OCI-LY3 (cell line): ENCODE data around the gene SLC44A3.

Experiments used
- H2AFZ ChIP-seq: fragments of 200-600, 300-600 bp; shearing (Covaris generic); 2 replicates; pipeline ENCODE4 v1.6.0; 2014; ENCODE audit warnings: antibody characterized with exemption, low read depth, low read length
- H3K27ac ChIP-seq: fragments of 200-600, 300-600 bp; sonication (generic); 2 replicates; pipeline ENCODE4 v1.5.1; 2014; ENCODE audit warnings: mild to moderate bottlenecking, low read length, moderate library complexity, mixed read lengths
- H3K27me3 ChIP-seq: fragments of 200-600, 300-600 bp; sonication (generic); 2 replicates; pipeline ENCODE4 v1.6.1; 2014; ENCODE audit warnings: low read depth, low read length, mixed read lengths
- H3K36me3 ChIP-seq: fragments of 200-600, 300-600 bp; sonication (generic); replicated peaks from 2 replicates; pipeline ENCODE3; 2014; ENCODE audit warnings: low read depth, low read length, mixed read lengths
- H3K4me1 ChIP-seq: fragments of 300-600, 200-600 bp; sonication (generic); 2 replicates; pipeline ENCODE4 v1.6.1; 2014; ENCODE audit warnings: low read length, mixed read lengths
- H3K4me2 ChIP-seq: fragments of 200-600, 300-600 bp; sonication (generic); 2 replicates; pipeline ENCODE4 v1.6.1; 2014; ENCODE audit warnings: low read length, mixed read lengths
- H3K4me3 ChIP-seq: fragments of 300-600, 200-600 bp; sonication (generic); 2 replicates; pipeline ENCODE4 v1.5.1; 2014; ENCODE audit warnings: antibody characterized with exemption, mild to moderate bottlenecking, low read length, moderate library complexity
- H3K79me2 ChIP-seq: fragments of 300-600, 200-600 bp; shearing (Covaris generic); 2 replicates; pipeline ENCODE4 v1.6.1; 2014; ENCODE audit warnings: mild to moderate bottlenecking, low read length, mixed read lengths
- H3K9ac ChIP-seq: fragments of 300-600, 200-600 bp; shearing (Covaris generic); 2 replicates; pipeline ENCODE4 v1.6.0; 2014; ENCODE audit warnings: mild to moderate bottlenecking, low read length, moderate library complexity
- H3K9me3 ChIP-seq: fragments of 200-600, 300-600 bp; shearing (Covaris generic); 2 replicates; pipeline ENCODE4 v1.6.1; 2014; ENCODE audit warnings: low read length, mixed read lengths; ENCODE audit not compliant: insufficient read depth
- H4K20me1 ChIP-seq: fragments of 200-600, 300-600 bp; sonication (generic); 2 replicates; pipeline ENCODE4 v1.6.1; 2016; ENCODE audit warnings: low read length, mixed read lengths; ENCODE audit not compliant: insufficient read depth
- EZH2phosphoT487 ChIP-seq: fragments of 200-600 bp; shearing (Covaris generic); IDR thresholded peaks from 2 replicates; pipeline ENCODE4 v1.6.1; 2018; ENCODE audit warnings: antibody characterized with exemption, mixed run types, low read depth
- TF ChIP-seq, protein P1 (sequence below): fragments of 200-600, 300-600 bp; sonication (generic); IDR thresholded peaks from 2 replicates; pipeline ENCODE4 v1.5.1; 2014; ENCODE audit warnings: antibody characterized with exemption, low read length, low read depth

SLC44A3 gene

DNA sequence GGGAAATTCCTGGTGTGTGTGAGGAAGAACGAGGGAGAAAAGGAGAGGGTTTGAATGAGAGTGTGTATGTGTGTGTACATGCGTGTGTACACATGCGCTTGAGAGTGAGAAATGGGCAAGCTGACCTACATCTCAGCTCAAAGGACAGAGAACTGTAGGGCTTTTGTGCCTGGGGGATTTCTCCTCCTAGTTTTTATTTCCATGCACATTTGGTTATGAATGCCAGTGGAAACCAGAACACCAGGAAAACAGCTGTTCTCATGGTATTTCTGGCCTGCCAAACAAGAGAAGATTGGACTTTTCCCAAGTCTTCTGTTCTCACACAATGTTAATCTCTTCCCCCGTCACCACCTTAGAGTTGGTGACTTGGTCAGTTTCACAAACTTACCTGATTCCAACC is 45.2 kb downstream of the SLC44A3 start:
- Histone ChIP-seq H3K4me3 (no peak overlapping the region), H3K4me2 (no peak overlapping the region), H2AFZ (no peak overlapping the region), H3K9ac (no peak overlapping the region), H3K79me2 (no peaks in the 10 kb centered on the region), H3K4me1 (no peaks in the 10 kb centered on the region), H3K36me3 (no peaks in the 10 kb centered on the region), H4K20me1 (no peaks in the 10 kb centered on the region), H3K27ac (no peak overlapping the region), H3K27me3 (no peaks in the 10 kb centered on the region), H3K9me3 (no peaks in the 10 kb centered on the region)
- TF ChIP-seq, protein P1, sequence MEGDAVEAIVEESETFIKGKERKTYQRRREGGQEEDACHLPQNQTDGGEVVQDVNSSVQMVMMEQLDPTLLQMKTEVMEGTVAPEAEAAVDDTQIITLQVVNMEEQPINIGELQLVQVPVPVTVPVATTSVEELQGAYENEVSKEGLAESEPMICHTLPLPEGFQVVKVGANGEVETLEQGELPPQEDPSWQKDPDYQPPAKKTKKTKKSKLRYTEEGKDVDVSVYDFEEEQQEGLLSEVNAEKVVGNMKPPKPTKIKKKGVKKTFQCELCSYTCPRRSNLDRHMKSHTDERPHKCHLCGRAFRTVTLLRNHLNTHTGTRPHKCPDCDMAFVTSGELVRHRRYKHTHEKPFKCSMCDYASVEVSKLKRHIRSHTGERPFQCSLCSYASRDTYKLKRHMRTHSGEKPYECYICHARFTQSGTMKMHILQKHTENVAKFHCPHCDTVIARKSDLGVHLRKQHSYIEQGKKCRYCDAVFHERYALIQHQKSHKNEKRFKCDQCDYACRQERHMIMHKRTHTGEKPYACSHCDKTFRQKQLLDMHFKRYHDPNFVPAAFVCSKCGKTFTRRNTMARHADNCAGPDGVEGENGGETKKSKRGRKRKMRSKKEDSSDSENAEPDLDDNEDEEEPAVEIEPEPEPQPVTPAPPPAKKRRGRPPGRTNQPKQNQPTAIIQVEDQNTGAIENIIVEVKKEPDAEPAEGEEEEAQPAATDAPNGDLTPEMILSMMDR = no peak
- no peak for TF ChIP-seq EZH2phosphoT487

DNA sequence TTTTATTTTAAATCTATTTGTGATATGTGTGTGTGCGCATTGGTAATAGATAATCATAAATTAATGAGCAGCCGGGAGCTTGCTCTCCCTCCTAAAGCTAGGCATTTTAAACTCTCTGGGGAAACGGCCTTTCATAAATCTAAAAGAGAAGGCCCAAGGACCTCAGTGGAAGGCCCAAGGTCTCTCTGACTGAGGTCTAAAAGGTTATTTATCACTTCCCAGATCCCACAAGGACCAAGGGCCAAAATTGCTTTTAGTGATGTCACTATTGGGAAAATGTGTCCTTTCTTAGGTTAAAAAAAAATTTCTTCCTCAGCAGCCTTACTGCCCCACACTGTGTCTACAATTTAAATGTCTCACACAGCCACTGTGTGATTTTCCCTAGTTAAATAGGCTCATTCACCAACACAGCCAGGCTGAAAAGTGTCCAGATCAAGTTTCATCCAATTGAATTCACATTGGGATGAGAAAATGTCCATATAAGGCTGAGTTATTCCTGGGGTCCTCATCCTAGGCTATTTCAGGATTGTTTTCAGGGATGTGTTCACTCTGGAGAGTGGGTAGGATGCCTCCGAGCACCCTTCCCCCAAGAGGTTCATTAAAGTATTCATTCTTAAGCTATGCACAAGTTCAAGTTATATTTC is 46.1 kb downstream of the SLC44A3 start:
- H3K9me3 ChIP-seq = no peaks in the 10 kb centered on the region
- H3K36me3 ChIP-seq = no peaks in the 10 kb centered on the region
- H3K79me2 ChIP-seq = no peaks in the 10 kb centered on the region
- no peak overlapping the region for H2AFZ ChIP-seq
- no peaks in the 10 kb centered on the region for H3K4me1 ChIP-seq
- H3K9ac ChIP-seq = no peak overlapping the region
- H3K4me3 ChIP-seq = no peak overlapping the region
- TF ChIP-seq EZH2phosphoT487 = no peak
- TF ChIP-seq, protein P1 = no peak
- no peaks in the 10 kb centered on the region for H4K20me1 ChIP-seq
- no peaks in the 10 kb centered on the region for H3K27me3 ChIP-seq
- no peak overlapping the region for H3K27ac ChIP-seq
- no peak overlapping the region for H3K4me2 ChIP-seq

DNA sequence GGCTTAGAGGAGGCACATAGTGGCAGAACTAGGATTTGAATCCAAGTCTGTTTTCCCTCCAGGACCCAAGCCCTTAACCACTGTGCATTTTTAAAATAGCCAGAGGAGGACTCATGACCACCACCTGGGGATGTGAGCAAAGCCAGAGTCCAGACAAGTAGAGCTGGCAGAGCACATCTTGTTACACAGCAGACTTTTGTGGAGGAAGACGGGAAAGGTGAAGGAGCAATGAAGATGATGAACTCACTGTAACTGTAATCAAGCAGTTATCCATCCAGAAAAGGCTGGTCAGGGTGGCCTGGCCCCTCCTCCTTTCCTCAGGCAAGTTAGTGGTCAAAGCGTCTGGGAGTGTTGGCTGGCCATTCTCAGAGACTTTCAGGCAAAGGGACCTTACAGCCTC is 50.9 kb downstream of the SLC44A3 start:
- H3K4me3 ChIP-seq = no peak overlapping the region
- TF ChIP-seq EZH2phosphoT487 = no peak
- TF ChIP-seq, protein P1 = no peak
- H3K4me1 ChIP-seq = peaks cover 15% of the 10 kb centered on the region
- H3K36me3 ChIP-seq = no peaks in the 10 kb centered on the region
- H3K27ac ChIP-seq = no peak overlapping the region
- H3K9ac ChIP-seq = no peak overlapping the region
- no peaks in the 10 kb centered on the region for H4K20me1 ChIP-seq
- no peaks in the 10 kb centered on the region for H3K79me2 ChIP-seq
- H2AFZ ChIP-seq = no peak overlapping the region
- H3K9me3 ChIP-seq = no peaks in the 10 kb centered on the region
- no peaks in the 10 kb centered on the region for H3K27me3 ChIP-seq
- no peak overlapping the region for H3K4me2 ChIP-seq

DNA sequence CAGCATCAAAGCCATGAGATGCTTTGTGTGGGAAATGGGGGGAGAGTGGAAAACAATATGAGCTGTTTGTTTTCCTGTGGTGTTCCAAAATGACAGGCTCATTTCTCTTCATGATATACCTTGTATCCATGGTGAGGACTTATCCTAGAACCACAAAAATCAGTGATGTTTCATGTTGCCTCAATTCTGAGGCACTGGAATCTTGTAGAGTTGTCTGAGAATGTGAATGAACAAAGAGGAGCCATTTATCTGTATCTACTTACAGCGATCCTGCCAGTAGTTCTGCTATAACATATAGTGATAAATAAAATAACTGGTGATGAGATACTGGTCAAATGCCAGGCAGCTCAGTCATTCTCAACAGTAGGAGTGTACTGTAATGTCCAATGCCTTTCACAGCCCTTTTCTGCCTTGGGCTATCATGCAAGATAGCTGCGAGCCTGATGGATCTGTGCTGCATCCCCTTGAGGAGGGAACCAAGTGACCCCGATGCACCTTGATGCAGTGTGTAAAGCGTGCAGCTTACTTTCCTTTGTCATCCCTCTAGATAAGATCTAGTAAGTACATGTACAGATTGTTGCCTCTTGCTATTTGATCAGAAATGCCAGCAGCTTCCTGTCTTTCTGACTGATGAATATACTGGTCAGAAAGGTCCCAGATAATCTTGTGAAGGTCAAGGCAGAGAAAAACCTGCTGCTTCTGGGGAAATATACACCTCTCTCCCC is 52.8 kb downstream of the SLC44A3 start:
- Histone ChIP-seq H3K36me3 (no peaks in the 10 kb centered on the region), H3K4me3 (no peak overlapping the region), H3K27ac (no peak overlapping the region), H3K79me2 (no peaks in the 10 kb centered on the region), H3K4me2 (no peak overlapping the region), H4K20me1 (no peaks in the 10 kb centered on the region), H3K27me3 (no peaks in the 10 kb centered on the region), H3K9ac (no peak overlapping the region), H3K4me1 (peaks cover 28% of the 10 kb centered on the region), H3K9me3 (no peaks in the 10 kb centered on the region), H2AFZ (no peak overlapping the region)
- TF ChIP-seq, protein P1 = no peak
- no peak for TF ChIP-seq EZH2phosphoT487
